Effector CD8-positive, alpha-beta T cell (primary cell): Measurements from ENCODE around the gene ANKRD6.

Experiments
- DNase-seq: peaks from one replicate; lab custom pipeline; 2025; lab: John Stamatoyannopoulos, UW

The ANKRD6 gene

GRCh38 chr6:89471287-89471867 lies 38.4 kb downstream of the ANKRD6 start:
- no peak for DNase-seq

- no peak for DNase-seq
These were observed 42.1 kb downstream of the ANKRD6 start for GRCh38 chr6:89475101-89475500.

GRCh38 chr6:89475634-89476033 lies 42.7 kb downstream of the ANKRD6 start:
- DNase-seq = no peak

- DNase-seq = no peak
These were observed 46.9 kb downstream of the ANKRD6 start for GRCh38 chr6:89479897-89480296.

- no peak for DNase-seq
These were observed 48.7 kb downstream of the ANKRD6 start for GRCh38 chr6:89481695-89482094.

GRCh38 chr6:89482126-89482525 lies 49.2 kb downstream of the ANKRD6 start:
- DNase-seq = no peak

- no peak for DNase-seq
These were observed 50.3 kb downstream of the ANKRD6 start for GRCh38 chr6:89483111-89483720.

GRCh38 chr6:89485320-89485719 lies 52.4 kb downstream of the ANKRD6 start:
- DNase-seq = no peak

- DNase-seq = no peak
These were observed 54.9 kb downstream of the ANKRD6 start for GRCh38 chr6:89487864-89488263.

GRCh38 chr6:89488438-89488837 lies 55.5 kb downstream of the ANKRD6 start:
- DNase-seq = no peak

GRCh38 chr6:89489078-89489477 lies 56.1 kb downstream of the ANKRD6 start:
- DNase-seq = no peak

GRCh38 chr6:89492025-89492640 lies 59.2 kb downstream of the ANKRD6 start:
- no peak for DNase-seq

- DNase-seq = no peak
These were observed 61.3 kb downstream of the ANKRD6 start for GRCh38 chr6:89494131-89494793.

GRCh38 chr6:89495961-89496535 lies 63.1 kb downstream of the ANKRD6 start:
- no peak for DNase-seq

- no peak for DNase-seq
These were observed 67.7 kb downstream of the ANKRD6 start for GRCh38 chr6:89500611-89501010.

GRCh38 chr6:89501222-89501621 lies 68.3 kb downstream of the ANKRD6 start:
- no peak for DNase-seq

- no peak for DNase-seq
These were observed 68.8 kb downstream of the ANKRD6 start for GRCh38 chr6:89501753-89502152.

GRCh38 chr6:89503641-89504040 lies 70.7 kb downstream of the ANKRD6 start:
- no peak for DNase-seq

- DNase-seq = no peak
These were observed 72.9 kb downstream of the ANKRD6 start for GRCh38 chr6:89505847-89506246.

- no peak for DNase-seq
These were observed 74.0 kb downstream of the ANKRD6 start for GRCh38 chr6:89506716-89507617.

- no peak for DNase-seq
These were observed 76.0 kb downstream of the ANKRD6 start for GRCh38 chr6:89508755-89509563.
